ENCODE results near the gene ZNF837. TPM values are rescaled to one million over a fixed set of nuclear protein-coding genes. Genes with fewer than 3 reads are reported as not detected.
A peak's percentile ranks its signal among the peaks of the same experiment; 100 is the strongest.

The ZNF837 gene
- total and polyA plus RNA-seq, 2 of the 13 experiments (the other 11 are each of a cell fraction or from before 2014, with no cell fraction given): 0.29 to 1.3 TPM

GRCh38 chr19:58361900-58362271, 18.9 kb downstream of the ZNF837 start (continued):
- TF ChIP-seq NFE2 (CRISPR knock-in tag; IDR thresholded peaks at IDR 0.05): no peak
- TF ChIP-seq ZSCAN29 (CRISPR knock-in tag; conservative IDR thresholded peaks at IDR 0.05): no peak
- TF ChIP-seq TSC22D2 (CRISPR knock-in tag; IDR thresholded peaks at IDR 0.05; ENCODE audit: borderline replicate concordance): no peak
- TF ChIP-seq TBX2 (CRISPR knock-in tag; IDR thresholded peaks at IDR 0.05; ENCODE audit: borderline replicate concordance): no peak; the same call in 1 of the 2 replicates
- TF ChIP-seq, protein P1, sequence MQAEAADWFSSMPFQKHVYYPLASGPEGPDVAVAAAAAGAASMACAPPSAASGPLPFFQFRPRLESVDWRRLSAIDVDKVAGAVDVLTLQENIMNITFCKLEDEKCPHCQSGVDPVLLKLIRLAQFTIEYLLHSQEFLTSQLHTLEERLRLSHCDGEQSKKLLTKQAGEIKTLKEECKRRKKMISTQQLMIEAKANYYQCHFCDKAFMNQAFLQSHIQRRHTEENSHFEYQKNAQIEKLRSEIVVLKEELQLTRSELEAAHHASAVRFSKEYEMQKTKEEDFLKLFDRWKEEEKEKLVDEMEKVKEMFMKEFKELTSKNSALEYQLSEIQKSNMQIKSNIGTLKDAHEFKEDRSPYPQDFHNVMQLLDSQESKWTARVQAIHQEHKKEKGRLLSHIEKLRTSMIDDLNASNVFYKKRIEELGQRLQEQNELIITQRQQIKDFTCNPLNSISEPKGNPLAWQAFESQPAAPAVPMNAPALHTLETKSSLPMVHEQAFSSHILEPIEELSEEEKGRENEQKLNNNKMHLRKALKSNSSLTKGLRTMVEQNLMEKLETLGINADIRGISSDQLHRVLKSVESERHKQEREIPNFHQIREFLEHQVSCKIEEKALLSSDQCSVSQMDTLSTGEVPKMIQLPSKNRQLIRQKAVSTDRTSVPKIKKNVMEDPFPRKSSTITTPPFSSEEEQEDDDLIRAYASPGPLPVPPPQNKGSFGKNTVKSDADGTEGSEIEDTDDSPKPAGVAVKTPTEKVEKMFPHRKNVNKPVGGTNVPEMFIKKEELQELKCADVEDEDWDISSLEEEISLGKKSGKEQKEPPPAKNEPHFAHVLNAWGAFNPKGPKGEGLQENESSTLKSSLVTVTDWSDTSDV (CRISPR knock-in tag; IDR thresholded peaks at IDR 0.05): no peak
- no peak for TF ChIP-seq TBL1XR1 (IDR thresholded peaks at IDR 0.05; ENCODE audit: borderline replicate concordance, low read length, partially characterized antibody)
- TF ChIP-seq ZNF678 (CRISPR knock-in tag; IDR thresholded peaks at IDR 0.05): no peak
- peak; percentile 54 for TF ChIP-seq MED8 (CRISPR knock-in tag; IDR thresholded peaks at IDR 0.05; ENCODE audit: insufficient replicate concordance)
- TF ChIP-seq ZSCAN21 (CRISPR knock-in tag; IDR thresholded peaks at IDR 0.05; ENCODE audit: borderline replicate concordance): no peak
- TF ChIP-seq, protein P2, sequence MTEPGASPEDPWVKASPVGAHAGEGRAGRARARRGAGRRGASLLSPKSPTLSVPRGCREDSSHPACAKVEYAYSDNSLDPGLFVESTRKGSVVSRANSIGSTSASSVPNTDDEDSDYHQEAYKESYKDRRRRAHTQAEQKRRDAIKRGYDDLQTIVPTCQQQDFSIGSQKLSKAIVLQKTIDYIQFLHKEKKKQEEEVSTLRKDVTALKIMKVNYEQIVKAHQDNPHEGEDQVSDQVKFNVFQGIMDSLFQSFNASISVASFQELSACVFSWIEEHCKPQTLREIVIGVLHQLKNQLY (CRISPR knock-in tag; IDR thresholded peaks at IDR 0.05): no peak
- TF ChIP-seq, protein P3, sequence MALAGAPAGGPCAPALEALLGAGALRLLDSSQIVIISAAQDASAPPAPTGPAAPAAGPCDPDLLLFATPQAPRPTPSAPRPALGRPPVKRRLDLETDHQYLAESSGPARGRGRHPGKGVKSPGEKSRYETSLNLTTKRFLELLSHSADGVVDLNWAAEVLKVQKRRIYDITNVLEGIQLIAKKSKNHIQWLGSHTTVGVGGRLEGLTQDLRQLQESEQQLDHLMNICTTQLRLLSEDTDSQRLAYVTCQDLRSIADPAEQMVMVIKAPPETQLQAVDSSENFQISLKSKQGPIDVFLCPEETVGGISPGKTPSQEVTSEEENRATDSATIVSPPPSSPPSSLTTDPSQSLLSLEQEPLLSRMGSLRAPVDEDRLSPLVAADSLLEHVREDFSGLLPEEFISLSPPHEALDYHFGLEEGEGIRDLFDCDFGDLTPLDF (CRISPR knock-in tag; IDR thresholded peaks at IDR 0.05): no peak
- no peak for TF ChIP-seq SUZ12 (IDR thresholded peaks at IDR 0.05; ENCODE audit: low read depth, low read length)
- no peak for TF ChIP-seq HOXD1 (CRISPR knock-in tag; IDR thresholded peaks at IDR 0.05)
- peak; percentile 45; the same call in 1 of the 2 replicates for TF ChIP-seq ZNF225 (CRISPR knock-in tag; IDR thresholded peaks at IDR 0.05)
- TF ChIP-seq, protein P4, sequence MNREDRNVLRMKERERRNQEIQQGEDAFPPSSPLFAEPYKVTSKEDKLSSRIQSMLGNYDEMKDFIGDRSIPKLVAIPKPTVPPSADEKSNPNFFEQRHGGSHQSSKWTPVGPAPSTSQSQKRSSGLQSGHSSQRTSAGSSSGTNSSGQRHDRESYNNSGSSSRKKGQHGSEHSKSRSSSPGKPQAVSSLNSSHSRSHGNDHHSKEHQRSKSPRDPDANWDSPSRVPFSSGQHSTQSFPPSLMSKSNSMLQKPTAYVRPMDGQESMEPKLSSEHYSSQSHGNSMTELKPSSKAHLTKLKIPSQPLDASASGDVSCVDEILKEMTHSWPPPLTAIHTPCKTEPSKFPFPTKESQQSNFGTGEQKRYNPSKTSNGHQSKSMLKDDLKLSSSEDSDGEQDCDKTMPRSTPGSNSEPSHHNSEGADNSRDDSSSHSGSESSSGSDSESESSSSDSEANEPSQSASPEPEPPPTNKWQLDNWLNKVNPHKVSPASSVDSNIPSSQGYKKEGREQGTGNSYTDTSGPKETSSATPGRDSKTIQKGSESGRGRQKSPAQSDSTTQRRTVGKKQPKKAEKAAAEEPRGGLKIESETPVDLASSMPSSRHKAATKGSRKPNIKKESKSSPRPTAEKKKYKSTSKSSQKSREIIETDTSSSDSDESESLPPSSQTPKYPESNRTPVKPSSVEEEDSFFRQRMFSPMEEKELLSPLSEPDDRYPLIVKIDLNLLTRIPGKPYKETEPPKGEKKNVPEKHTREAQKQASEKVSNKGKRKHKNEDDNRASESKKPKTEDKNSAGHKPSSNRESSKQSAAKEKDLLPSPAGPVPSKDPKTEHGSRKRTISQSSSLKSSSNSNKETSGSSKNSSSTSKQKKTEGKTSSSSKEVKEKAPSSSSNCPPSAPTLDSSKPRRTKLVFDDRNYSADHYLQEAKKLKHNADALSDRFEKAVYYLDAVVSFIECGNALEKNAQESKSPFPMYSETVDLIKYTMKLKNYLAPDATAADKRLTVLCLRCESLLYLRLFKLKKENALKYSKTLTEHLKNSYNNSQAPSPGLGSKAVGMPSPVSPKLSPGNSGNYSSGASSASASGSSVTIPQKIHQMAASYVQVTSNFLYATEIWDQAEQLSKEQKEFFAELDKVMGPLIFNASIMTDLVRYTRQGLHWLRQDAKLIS (CRISPR knock-in tag; IDR thresholded peaks at IDR 0.05): no peak
- no peak for TF ChIP-seq ZNF850 (CRISPR knock-in tag; conservative IDR thresholded peaks at IDR 0.05)
- no peak for TF ChIP-seq SMARCE1 (IDR thresholded peaks at IDR 0.05; ENCODE audit: borderline replicate concordance)
- TF ChIP-seq NR0B2 (CRISPR knock-in tag; IDR thresholded peaks at IDR 0.05): 0 out of 2 replicates have a peak, but pooled peaks have one; percentile 28
- no peak for TF ChIP-seq SP4 (CRISPR knock-in tag; IDR thresholded peaks at IDR 0.05)
- TF ChIP-seq ZNF564 (CRISPR knock-in tag; IDR thresholded peaks at IDR 0.05): peak; percentile 27; the same call in 1 of the 2 replicates
- TF ChIP-seq HCFC1 (IDR thresholded peaks at IDR 0.05; ENCODE audit: low read depth, low read length): no peak
